HEK293T (cell line): Measurements from ENCODE around the gene TMEM184B.

Experiments
- ARNT ChIP-seq: fragments of 450-650 bp; IDR thresholded peaks from 2 replicates; pipeline ENCODE4 v1.6.1; 2017; ENCODE audit warnings: mild to moderate bottlenecking
- BHLHE40 ChIP-seq: fragments of 450-650 bp; IDR thresholded peaks from 2 replicates; pipeline ENCODE4 v1.6.1; 2016; ENCODE audit warnings: mild to moderate bottlenecking, moderate library complexity, borderline replicate concordance
- ELF4 ChIP-seq: fragments of 450-650 bp; IDR thresholded peaks from 2 replicates; pipeline ENCODE4 v1.6.1; 2017; ENCODE audit warnings: antibody characterized with exemption
- FOXA1 ChIP-seq: fragments of 450-650 bp; IDR thresholded peaks from 2 replicates; pipeline ENCODE4 v1.6.1; 2016; ENCODE audit warnings: mild to moderate bottlenecking
- FOXK2 ChIP-seq: fragments of 450-650 bp; IDR thresholded peaks from 2 replicates; pipeline ENCODE4 v1.6.1; 2016; ENCODE audit warnings: mild to moderate bottlenecking
- FOXM1 ChIP-seq: fragments of 450-650 bp; IDR thresholded peaks from 2 replicates; pipeline ENCODE4 v1.6.1; 2017; ENCODE audit warnings: mild to moderate bottlenecking, borderline replicate concordance
- HDGF ChIP-seq: fragments of 450-650 bp; IDR thresholded peaks from 2 replicates; pipeline ENCODE4 v1.6.1; 2017; ENCODE audit warnings: antibody characterized with exemption, borderline replicate concordance
- L3MBTL2 ChIP-seq: fragments of 450-650 bp; conservative IDR thresholded peaks from 2 replicates; pipeline ENCODE4 v1.6.1; 2016; ENCODE audit warnings: mild to moderate bottlenecking
- LEF1 ChIP-seq: fragments of 450-650 bp; IDR thresholded peaks from 2 replicates; pipeline ENCODE4 v1.6.1; 2017; ENCODE audit warnings: mild to moderate bottlenecking, borderline replicate concordance
- NFRKB ChIP-seq: fragments of 450-650 bp; IDR thresholded peaks from 2 replicates; pipeline ENCODE4 v1.6.1; 2016; ENCODE audit warnings: mild to moderate bottlenecking, moderate library complexity
- PKNOX1 ChIP-seq: fragments of 450-650 bp; IDR thresholded peaks from 2 replicates; pipeline ENCODE4 v1.6.1; 2016
- SP1 ChIP-seq: fragments of 450-650 bp; IDR thresholded peaks from 2 replicates; pipeline ENCODE4 v1.6.1; 2017
- SUZ12 ChIP-seq: fragments of 450-650 bp; IDR thresholded peaks from 2 replicates; pipeline ENCODE4 v1.6.1; 2016; ENCODE audit warnings: mild to moderate bottlenecking
- TARDBP ChIP-seq: fragments of 450-650 bp; IDR thresholded peaks from 2 replicates; pipeline ENCODE4 v1.6.1; 2016

GRCh38 chr22:38220653-38221386 lies 52.0 kb downstream of the TMEM184B start:
- TF ChIP-seq FOXM1 (no peak), SP1 (no peak), BHLHE40 (no peak), PKNOX1 (no peak), LEF1 (no peak), ELF4 (no peak), SUZ12 (no peak), FOXK2 (no peak), FOXA1 (no peak), L3MBTL2 (no peak), ARNT (no peak), NFRKB (no peak), TARDBP (no peak), HDGF (no peak)
